DOHH2 (cell line): ENCODE results near the gene TIGD7.

Source experiments
- CTCF ChIP-seq: fragments of 200-600 bp; sonication (generic); IDR thresholded peaks from one replicate; pipeline ENCODE4 v1.5.1; 2014; ENCODE audit warnings: antibody characterized with exemption, mild to moderate bottlenecking, low read depth, low read length; ENCODE audit not compliant: poor library complexity, severe bottlenecking
- EZH2phosphoT487 ChIP-seq: fragments of 200-600 bp; sonication (generic); IDR thresholded peaks from 2 replicates; pipeline ENCODE4 v1.6.1; 2017; ENCODE audit warnings: borderline replicate concordance, mild to moderate bottlenecking, antibody characterized with exemption, low read length, moderate library complexity, mixed read lengths

DNA sequence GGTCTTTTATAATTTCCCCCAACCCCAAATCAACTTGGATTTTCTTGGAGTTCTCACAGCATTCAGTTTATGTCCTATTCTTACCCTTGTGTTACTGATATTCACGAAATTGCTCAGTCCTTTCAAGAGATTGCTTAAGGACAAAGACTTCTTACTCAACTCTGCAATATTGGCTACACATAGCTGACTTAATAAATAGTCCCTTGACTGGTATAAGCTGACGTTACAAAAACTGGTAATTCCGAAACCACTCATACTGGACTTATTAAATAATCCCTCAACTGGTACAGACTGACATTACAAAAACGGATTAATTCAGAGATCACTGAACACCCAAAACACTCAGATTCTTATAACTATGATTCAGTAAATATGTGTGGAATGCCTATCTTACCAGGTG is 860 bp downstream of the TIGD7 start:
- no peak for TF ChIP-seq CTCF
- TF ChIP-seq EZH2phosphoT487: no peak
